Suprapubic skin (tissue), 4 donors: ENCODE data around the gene ZNF674.

Source experiments
- EP300 ChIP-seq: sonication (generic); formaldehyde crosslinking; IDR thresholded peaks from one replicate; pipeline ENCODE4 v1.6.1; 2017; ENCODE audit warnings: antibody characterized with exemption
- POLR2A ChIP-seq, 2 donors: fragments of 450-650 bp; IDR thresholded peaks; one replicate each; pipeline ENCODE4 v1.6.1; 2017; ENCODE audit warnings: antibody characterized with exemption in 2 of 2, mild to moderate bottlenecking in 2 of 2, moderate library complexity in 2 of 2
- POLR2AphosphoS5 ChIP-seq, 3 donors: sonication (generic); formaldehyde crosslinking; IDR thresholded peaks; one replicate each; pipeline ENCODE4 v1.6.1; 2017; ENCODE audit warnings: antibody characterized with exemption in 3 of 3
- TF ChIP-seq, protein P1 (sequence below), 2 donors: fragments of 200-600 bp in 1 of 2; fragments of 450-650 bp in 1 of 2; sonication (generic) in 1 of 2; IDR thresholded peaks; one replicate each; pipeline ENCODE4 v1.5.1; 2016 to 2019; ENCODE audit warnings: antibody characterized with exemption in 2 of 2, mild to moderate bottlenecking in 1 of 2, moderate library complexity in 1 of 2

DNA sequence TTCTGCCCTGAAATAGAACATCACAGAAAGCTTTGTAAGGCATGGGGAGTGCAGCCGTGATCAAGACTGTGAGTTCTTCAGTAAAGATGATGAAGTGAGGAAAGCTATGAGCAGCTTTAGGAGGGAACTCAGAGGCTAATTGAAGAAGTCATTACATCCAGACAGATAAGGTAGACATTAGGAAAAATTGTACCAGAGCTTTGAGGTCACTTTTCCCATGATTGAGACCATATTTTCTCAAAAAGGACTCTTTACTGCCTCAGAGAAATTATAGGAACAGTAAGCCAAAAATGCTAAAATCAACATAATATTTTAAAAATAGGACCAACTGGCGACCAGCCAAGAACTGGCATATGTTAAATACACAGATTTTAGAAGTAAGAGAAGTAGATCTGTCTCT is 39.5 kb upstream of the ZNF674 start:
- TF ChIP-seq, protein P1, sequence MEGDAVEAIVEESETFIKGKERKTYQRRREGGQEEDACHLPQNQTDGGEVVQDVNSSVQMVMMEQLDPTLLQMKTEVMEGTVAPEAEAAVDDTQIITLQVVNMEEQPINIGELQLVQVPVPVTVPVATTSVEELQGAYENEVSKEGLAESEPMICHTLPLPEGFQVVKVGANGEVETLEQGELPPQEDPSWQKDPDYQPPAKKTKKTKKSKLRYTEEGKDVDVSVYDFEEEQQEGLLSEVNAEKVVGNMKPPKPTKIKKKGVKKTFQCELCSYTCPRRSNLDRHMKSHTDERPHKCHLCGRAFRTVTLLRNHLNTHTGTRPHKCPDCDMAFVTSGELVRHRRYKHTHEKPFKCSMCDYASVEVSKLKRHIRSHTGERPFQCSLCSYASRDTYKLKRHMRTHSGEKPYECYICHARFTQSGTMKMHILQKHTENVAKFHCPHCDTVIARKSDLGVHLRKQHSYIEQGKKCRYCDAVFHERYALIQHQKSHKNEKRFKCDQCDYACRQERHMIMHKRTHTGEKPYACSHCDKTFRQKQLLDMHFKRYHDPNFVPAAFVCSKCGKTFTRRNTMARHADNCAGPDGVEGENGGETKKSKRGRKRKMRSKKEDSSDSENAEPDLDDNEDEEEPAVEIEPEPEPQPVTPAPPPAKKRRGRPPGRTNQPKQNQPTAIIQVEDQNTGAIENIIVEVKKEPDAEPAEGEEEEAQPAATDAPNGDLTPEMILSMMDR (IDR thresholded peaks at IDR 0.05) = no peak
- TF ChIP-seq POLR2A (IDR thresholded peaks at IDR 0.05) (no peak), EP300 (no peak), POLR2AphosphoS5 (IDR thresholded peaks at IDR 0.05) (no peak)
